Stimulated activated CD8-positive, alpha-beta memory T cell treated with anti-CD3 and anti-CD28 coated beads, Interleukin-15, amount 100 ng/mL, for 4 hours (primary cell): ENCODE results near the gene NAA38.

Experiments
- DNase-seq, 2 donors: peaks; one replicate each; pipeline ENCODE4 v3.0.0-alpha.2; 2020; ENCODE audit warnings: low read depth in 2 of 2

NAA38 gene

DNA sequence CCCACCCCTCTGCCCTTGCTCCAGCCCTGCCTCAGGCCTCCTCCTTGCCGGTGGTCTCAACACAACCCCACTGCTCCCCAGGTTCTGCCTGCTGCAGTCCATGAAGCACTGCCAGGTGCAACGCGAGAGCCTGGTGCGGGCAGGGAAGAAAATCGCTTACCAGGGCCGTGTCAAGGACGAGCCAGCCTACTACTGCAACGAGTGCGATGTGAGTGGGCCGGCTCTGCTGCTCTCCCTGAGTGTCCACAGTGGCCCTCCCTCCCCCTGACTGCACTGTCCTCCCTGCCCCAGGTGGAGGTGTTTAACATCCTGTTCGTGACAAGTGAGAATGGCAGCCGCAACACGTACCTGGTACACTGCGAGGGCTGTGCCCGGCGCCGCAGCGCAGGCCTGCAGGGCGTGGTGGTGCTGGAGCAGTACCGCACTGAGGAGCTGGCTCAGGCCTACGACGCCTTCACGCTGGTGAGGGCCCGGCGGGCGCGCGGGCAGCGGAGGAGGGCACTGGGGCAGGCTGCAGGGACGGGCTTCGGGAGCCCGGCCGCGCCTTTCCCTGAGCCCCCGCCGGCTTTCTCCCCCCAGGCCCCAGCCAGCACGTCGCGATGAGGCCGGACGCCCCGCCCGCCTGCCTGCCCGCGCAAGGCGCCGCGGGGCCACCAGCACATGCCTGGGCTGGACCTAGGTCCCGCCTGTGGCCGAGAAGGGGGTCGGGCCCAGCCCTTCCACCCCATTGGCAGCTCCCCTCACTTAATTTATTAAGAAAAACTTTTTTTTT is 4.3 kb downstream of the NAA38 start:
- no peak for DNase-seq

DNA sequence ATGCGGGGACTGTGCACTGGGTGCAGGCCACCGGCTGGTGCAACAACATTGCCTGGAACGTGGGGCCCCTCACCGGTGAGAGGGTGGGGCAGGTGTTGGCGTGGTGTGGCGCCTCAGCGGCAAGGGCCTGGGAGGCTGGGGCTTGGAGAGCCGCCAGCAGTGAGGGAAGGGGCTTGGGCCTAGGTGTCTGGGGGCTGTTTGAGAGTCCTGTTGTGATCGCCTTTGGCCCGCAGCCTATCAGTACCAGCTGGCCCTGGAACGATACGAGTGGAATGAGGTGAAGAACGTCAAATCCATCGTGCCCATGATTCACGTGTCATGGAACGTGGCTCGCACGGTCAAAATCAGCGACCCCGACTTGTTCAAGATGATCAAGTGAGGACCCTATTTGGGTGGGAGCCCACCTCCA is 5.1 kb downstream of the NAA38 start:
- no peak for DNase-seq

DNA sequence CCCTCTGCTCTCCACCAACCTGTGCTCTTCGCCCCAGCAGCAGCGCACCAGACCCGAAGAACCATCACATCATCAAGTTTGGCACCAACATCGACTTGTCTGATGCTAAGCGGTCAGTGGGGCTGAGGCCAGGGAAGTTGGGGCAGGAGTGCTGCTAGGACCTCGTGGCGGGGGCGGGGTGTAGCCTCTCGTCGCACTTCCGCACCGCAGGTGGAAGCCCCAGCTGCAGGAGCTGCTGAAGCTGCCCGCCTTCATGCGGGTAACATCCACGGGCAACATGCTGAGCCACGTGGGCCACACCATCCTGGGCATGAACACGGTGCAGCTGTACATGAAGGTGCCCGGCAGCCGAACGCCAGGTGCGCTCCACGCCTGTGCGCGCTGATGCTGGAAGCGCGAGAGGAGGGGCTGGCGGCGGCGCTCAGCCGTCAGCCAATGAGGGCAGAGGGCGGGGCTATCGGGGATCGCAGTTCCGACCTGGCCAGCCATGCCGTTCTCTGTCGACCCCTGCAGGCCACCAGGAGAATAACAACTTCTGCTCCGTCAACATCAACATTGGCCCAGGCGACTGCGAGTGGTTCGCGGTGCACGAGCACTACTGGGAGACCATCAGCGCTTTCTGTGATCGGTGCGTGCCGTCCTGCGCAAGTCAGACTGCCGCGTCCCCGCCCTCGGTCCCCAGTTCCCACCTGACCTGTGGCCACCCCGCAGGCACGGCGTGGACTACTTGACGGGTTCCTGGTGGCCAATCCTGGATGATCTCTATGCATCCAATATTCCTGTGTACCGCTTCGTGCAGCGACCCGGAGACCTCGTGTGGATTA is 5.7 kb downstream of the NAA38 start:
- DNase-seq = peak; percentile 80 to 83

DNA sequence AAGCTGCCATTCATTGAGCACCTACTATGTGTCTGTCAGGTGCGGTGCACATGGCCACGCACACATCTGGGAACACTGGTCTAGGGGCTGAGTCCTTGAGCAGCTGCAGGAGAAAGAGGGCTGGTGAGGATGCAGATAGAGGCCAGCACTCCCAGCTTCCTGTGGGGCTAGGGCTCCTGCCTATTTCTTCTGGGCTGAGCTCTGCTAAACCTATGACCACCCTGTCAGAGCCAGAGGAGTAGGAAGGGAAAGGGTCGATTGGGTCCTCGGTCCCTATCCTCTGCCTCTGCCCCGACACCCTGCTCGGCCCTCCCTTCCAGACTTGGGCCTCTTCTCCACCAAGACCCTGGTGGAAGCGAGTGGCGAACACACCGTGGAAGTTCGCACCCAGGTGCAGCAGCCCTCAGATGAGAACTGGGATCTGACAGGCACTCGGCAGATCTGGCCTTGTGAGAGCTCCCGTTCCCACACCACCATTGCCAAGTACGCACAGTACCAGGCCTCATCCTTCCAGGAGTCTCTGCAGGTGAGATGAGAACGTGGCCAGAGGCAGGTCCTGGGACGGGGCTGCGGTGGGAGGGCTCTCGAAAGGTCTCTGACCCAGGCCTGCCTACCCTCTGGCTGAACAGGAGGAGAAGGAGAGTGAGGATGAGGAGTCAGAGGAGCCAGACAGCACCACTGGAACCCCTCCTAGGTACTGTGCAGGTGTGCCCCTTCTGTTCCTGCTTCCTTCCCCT is 6.5 kb downstream of the NAA38 start:
- no peak for DNase-seq

DNA sequence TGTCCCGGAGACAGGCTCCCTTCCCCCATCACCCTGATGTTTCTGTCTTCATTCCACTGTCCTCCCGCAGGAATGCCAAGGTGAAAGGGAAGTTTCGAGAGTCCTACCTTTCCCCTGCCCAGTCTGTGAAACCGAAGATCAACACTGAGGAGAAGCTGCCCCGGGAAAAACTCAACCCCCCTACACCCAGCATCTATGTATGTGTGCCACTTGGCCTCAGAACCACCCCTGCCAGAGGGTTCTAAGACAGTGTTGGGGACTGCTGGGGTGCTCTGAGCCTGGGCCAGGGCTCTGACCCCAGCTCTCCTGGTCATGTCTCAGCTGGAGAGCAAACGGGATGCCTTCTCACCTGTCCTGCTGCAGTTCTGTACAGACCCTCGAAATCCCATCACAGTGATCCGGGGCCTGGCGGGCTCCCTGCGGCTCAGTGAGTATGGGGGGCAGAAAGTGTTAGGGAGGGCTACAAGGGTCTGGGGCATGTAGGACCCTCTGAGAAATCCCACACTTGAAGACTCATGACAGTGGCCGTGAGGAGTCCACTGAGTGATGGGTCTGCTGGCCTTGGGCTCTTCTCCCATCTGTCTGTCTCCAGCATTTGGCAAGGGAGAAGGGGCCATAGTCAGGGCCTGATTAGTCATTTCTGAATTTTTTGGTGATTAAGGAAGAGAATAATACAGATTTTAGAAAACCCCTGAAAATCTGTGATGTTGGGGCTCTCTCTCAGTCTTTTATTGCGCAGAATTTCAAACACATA is 7.4 kb downstream of the NAA38 start:
- DNase-seq = no peak

DNA sequence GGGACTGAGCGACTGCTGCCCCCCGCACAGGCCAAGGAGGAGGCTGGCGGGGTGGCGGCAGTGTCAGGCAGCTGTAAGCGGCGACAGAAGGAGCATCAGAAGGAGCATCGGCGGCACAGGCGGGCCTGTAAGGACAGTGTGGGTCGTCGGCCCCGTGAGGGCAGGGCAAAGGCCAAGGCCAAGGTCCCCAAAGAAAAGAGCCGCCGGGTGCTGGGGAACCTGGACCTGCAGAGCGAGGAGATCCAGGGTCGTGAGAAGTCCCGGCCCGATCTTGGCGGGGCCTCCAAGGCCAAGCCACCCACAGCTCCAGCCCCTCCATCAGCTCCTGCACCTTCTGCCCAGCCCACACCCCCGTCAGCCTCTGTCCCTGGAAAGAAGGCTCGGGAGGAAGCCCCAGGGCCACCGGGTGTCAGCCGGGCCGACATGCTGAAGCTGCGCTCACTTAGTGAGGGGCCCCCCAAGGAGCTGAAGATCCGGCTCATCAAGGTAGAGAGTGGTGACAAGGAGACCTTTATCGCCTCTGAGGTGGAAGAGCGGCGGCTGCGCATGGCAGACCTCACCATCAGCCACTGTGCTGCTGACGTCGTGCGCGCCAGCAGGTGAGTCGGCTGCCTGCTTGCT is 8.1 kb downstream of the NAA38 start:
- DNase-seq = no peak

DNA sequence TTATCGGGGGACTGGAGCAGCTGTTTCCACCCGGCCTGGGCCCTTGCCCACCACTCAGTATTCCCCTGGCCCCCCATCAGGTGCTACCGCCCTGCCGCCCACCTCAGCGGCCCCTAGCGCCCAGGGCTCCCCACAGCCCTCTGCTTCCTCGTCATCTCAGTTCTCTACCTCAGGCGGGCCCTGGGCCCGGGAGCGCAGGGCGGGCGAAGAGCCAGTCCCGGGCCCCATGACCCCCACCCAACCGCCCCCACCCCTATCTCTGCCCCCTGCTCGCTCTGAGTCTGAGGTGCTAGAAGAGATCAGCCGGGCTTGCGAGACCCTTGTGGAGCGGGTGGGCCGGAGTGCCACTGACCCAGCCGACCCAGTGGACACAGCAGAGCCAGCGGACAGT is 8.6 kb downstream of the NAA38 start:
- DNase-seq = no peak

DNA sequence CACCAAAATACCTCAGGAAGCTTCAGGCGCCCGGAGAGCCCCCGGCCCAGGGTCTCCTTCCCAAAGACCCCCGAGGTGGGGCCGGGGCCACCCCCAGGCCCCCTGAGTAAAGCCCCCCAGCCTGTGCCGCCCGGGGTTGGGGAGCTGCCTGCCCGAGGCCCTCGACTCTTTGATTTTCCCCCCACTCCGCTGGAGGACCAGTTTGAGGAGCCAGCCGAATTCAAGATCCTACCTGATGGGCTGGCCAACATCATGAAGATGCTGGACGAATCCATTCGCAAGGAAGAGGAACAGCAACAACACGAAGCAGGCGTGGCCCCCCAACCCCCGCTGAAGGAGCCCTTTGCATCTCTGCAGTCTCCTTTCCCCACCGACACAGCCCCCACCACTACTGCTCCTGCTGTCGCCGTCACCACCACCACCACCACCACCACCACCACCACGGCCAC is 9.2 kb downstream of the NAA38 start:
- DNase-seq = no peak

DNA sequence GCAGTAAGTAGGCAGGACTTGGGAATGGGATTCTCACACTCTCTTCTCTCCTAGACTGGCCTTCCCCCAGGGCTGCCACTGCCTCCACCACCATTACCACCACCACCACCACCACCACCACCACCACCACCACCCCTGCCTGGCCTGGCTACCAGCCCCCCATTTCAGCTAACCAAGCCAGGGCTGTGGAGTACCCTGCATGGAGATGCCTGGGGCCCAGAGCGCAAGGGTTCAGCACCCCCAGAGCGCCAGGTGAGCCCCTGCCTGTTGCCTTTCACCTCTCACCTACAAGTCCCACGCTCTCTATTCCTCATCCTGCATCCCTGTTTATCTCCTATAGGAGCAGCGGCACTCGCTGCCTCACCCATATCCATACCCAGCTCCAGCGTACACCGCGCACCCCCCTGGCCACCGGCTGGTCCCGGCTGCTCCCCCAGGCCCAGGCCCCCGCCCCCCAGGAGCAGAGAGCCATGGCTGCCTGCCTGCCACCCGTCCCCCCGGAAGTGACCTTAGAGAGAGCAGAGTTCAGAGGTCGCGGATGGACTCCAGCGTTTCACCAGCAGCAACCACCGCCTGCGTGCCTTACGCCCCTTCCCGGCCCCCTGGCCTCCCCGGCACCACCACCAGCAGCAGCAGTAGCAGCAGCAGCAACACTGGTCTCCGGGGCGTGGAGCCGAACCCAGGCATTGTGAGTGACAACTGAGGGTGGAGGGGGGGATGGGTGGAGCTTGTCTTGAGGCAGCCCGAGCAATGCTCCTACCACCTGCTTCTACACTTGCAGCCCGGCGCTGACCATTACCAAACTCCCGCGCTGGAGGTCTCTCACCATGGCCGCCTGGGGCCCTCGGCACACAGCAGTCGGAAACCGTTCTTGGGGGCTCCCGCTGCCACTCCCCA is 10.3 kb downstream of the NAA38 start:
- DNase-seq = no peak

DNA sequence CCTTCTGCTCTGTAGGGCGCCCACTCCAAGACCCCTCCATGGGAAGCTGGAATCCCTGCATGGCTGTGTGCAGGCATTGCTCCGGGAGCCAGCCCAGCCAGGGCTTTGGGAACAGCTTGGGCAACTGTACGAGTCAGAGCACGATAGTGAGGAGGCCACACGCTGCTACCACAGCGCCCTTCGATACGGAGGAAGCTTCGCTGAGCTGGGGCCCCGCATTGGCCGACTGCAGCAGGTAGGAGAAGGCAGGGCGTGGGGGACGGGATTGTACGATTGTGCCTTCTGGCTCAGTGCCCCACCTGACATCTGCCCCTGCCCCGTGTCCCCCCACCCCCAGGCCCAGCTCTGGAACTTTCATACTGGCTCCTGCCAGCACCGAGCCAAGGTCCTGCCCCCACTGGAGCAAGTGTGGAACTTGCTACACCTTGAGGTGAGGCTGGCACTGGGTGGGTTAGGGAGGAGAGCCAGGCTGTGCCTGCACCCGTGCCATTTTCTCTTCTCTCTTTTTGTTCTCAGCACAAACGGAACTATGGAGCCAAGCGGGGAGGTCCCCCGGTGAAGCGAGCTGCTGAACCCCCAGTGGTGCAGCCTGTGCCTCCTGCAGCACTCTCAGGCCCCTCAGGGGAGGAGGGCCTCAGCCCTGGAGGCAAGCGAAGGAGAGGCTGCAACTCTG is 11.2 kb downstream of the NAA38 start:
- no peak for DNase-seq

DNA sequence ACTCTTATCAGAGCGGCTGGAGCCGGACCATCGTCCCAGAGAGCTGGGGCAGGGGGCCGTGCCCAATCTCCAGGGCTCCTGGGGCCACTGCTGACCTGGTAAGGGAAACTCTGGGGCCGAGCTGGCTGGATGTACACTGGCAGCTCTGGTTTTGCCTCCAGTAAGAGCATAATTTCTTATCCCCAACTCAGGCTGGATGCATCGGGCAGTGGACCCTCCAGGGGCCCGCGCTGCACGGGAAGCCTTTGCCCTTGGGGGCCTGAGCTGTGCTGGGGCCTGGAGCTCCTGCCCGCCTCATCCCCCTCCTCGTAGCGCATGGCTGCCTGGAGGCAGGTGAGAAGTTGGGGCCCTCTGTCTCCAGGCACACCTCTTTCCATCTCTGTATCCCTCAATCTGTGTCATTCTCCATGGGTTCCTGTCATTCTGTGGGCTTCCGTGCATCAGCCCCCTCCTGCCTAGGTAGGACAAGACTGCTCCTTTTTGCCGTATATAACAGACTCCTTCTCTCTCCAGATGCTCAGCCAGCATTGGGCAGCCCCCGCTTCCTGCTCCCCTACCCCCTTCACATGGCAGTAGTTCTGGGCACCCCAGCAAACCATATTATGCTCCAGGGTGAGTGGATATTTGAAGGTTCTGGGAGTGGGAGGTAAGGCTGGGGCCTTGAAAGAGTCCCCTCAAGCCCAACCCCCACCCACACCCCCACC is 11.8 kb downstream of the NAA38 start:
- no peak for DNase-seq

DNA sequence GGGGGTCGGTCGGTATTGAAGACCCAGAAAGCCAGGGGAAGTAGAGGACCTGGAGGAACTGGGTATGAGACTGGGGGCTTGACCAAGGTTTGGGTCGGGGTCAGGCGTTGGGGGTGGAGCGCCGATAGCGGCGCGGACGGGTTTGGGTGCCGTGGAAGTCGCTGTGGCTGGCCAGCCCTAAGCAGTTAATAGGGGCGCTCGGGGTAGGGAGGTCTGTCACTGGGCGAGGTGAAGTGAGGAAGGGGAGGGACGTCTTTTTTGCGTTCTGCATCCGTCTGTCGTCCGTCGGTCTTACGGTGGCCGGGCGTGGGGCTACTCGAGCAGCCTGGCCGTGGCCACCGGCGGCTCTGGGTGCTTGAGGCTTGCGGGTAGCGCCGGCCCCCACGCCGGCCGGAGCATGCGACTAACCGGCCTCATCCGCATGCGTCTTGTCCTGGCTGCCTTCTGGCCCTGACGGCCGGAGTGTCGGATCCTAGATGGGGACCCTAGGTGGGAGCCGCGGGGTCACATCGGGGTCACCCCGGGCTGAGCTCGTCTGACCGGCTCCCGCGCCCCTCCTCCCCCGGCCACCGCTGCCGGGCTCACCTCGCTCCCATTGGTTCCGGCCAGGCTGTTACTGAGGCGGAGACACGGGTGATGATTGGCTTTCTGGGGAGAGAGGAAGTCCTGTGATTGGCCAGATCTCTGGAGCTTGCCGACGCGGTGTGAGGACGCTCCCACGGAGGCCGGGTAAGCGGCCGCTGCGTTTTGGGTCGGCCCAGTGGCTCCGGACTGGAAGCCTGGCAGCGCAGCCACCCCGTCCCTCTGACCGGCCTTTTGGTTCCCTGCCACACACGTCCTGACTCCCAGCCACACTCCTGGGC is 12.8 kb downstream of the NAA38 start:
- peak; percentile 72 to 73 for DNase-seq

DNA sequence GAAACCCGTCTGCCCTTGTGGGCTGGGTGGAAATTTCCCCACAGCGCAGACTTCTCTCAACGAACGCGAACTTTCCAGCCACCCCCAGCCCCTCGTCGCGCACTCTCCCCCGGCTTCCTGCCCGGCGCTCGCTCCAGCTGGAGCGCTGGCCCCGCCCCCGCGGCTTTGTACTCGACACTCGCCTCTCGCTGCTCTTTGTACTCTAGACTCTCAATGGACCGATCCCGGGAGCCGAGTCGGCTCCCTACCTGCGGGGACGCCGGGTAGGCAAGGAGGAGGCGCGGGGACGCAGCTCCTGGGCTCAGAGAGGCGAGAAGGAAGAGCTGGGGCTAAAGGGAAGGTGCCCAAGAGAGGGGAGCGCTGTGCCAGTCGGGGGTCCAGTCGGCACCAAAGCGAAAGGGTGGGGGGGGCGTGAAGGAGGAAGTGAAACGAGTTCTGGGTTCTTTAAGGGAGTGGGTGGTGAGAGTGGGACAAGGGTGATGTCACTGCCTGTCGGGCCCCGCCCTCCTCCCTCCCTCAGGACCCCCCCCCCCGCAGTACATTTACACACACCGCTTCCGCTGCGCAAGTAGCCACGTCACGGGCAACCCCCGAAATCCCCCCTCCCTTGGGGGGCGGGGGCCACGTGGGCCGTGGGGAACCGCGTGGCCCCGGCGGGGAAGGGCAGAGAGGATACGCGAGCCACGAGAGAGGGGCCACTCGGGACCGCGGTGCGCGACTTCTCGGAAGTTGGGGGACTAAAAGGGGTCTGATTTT is 13.6 kb downstream of the NAA38 start:
- peak; percentile 89 to 92 for DNase-seq

DNA sequence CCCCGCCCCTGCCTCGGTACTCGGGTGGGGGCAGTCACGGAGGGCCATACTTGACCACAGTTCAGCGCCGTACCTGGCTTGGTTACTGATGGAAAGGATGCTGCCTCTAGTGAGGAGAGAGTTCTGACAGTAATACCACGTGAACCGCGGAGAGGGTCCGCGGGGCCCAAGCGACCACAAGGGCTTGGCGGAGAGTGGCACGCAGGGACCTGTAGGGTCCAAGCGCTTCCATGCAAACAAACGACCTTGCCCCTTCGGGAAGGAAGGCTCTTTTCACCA is 14.2 kb downstream of the NAA38 start:
- DNase-seq = no peak

DNA sequence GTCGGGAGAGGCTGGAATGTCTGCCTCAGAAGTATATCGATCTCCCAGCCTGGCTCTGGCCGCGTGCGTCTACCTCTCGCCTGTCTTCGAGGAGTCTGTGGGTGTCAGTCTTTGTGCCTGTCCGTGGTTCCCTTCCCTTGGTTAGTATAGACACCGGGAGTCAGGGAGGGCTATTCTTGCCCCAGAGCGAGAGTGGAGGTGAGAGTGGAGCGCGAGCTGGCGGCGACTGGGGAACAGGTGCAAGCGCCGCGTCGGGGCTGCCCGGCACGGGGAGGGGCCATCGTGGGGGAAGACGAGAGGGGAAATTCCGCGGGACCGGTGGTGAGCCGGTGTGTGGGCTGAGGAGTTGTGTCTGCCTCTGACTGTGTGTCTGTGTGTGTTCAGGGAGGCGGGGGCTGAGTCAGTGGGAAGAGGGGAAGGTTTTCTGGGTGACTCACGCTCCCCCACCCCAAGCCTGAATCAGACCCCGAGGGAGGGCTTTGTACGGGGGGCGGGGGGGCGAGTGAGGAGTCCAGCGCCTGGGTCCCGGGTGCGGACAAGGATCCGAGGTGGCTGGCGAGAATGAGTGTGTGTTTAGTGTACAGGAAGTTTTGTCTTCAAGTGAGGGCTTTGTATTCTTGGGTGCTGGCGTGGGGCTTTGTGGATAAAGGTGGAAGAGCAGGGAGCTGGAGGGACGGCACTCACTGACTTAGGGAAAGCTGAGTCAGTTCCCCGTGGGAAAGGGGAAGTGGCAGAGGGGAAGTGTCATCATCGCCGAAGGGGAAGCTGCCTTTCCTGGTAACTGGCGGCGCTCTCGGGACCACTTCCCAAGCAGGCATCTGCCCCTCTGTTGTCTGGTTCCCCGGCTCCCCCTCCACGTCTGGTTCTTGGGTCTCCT is 14.7 kb downstream of the NAA38 start:
- DNase-seq = peak; percentile 98

DNA sequence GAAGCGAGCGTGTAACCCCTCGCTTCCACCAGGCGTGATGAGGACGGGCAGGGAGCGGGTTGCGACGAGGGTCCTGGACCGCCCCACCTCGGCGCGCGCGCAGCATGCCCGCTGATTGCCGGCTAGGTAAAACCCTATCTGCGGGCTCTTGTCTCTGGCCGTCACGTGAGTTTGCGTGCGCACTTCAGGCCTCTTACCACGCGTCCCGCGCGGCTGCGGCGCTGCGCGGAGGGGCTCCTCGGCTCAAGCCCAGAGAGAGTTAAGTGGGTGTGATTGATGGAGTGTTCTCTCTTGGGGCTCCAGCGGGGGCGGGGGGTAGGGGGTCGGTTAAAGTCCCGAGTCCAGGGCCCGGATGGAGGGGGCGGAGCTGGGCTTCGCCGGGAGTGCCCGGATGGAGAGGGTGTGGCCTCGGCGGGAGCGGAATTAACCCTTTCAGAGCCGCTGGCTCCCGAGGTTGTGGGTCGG is 15.4 kb downstream of the NAA38 start:
- DNase-seq = peak; percentile 81
